GM04503 (cell line): Measurements from ENCODE around the gene CACNA1G.

Experiments used
- DNase-seq: peaks from one replicate; pipeline ENCODE4 v3.0.0-alpha.2; 2012; ENCODE audit warnings: low read depth

Gene CACNA1G

DNA sequence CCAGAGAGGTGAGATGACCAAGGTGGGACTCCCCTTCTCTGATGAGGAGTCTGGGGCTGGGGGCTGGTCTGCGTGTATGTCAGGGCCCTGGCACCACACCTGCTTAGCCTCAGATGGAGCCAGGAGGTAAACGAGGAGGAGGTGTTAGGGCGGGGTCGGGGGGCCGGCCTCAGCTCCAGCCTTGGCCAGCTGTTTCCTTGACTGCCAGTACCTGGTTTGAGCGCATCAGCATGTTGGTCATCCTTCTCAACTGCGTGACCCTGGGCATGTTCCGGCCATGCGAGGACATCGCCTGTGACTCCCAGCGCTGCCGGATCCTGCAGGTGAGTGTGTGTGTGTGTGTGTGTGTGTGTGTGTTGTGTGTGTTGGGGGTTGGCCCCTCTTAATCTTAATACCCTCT, 8.1 kb downstream of the CACNA1G start:
- no peak for DNase-seq

GRCh38 chr17:50569592-50569991, 9.1 kb downstream of the CACNA1G start:
- DNase-seq = no peak

GRCh38 chr17:50570032-50570431, 9.5 kb downstream of the CACNA1G start:
- no peak for DNase-seq

DNA sequence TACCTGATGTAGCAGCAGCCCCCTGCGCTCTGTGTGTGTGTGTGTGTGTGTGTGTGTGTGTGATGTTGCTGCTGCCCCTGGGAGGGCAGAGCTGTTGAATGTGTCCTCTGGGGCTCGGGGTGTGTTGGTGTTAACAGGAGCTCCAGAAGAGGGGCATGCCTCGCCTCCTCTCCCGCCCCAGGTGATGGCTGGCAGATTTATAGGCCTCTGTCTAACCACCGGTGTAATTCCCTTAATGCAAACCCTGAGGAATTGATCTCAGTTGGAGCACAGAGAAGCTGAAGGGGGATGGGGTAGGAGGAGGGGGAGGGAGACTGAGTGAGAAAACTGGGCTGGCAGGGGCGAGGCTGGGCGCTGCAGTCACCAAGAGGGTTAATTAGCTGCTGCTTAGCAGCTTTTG, 10.0 kb downstream of the CACNA1G start:
- DNase-seq = no peak

DNA sequence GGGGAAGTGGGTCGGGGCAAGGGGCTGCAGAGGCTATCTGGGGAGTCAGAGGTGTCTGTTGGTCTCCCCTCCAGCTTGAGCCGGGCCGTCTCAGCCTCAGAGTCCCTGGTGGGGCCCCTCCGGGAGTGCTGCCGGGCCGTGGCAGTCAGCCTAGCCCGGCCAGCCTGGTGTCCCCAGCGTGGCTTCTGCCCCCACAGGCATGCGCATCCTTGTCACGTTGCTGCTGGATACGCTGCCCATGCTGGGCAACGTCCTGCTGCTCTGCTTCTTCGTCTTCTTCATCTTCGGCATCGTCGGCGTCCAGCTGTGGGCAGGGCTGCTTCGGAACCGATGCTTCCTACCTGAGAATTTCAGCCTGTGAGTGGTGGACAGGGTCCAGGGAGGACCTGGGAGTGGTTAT, 11.2 kb downstream of the CACNA1G start:
- no peak for DNase-seq

DNA sequence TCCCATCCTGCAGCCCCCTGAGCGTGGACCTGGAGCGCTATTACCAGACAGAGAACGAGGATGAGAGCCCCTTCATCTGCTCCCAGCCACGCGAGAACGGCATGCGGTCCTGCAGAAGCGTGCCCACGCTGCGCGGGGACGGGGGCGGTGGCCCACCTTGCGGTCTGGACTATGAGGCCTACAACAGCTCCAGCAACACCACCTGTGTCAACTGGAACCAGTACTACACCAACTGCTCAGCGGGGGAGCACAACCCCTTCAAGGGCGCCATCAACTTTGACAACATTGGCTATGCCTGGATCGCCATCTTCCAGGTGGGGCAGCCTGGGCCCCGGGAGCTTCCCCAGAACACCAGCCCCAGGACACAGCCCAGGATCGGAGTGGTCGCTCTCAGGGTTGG, 12.0 kb downstream of the CACNA1G start:
- no peak for DNase-seq

DNA sequence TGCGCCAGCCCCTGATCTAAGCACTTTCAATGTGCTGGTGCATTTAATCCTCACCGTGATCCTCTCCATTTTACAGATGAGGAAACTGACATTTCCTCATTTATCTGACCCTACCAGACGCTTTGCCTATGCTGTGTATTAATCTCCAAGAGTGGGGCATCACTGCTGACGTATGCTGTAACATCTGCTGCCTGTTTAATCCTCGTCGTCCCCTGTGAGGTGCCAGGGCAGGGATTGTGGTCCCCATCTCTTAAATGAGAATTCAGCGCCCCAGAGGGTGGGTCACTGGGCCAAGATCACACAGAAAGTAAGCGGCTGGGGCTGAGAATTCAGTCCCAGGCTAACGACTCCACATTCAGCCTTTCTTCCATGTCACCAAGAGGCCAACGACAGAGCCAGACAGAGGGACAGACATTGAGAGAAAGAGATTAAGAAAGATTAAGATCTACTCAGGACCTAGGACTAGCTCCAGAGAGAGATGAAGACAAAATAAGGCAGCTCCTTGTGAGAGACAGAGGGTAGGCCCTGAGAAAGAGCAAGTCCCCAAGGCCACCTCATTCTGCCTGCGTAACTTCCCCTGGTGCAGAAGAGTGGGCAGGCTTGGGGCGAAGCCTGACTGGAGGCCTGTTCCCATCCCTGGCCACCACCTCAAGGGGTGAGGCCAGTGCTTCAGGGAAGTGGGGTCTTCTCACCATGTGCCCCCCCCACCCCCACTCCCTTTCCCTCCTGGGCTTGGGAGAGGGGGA, 13.5 kb downstream of the CACNA1G start:
- no peak for DNase-seq

DNA sequence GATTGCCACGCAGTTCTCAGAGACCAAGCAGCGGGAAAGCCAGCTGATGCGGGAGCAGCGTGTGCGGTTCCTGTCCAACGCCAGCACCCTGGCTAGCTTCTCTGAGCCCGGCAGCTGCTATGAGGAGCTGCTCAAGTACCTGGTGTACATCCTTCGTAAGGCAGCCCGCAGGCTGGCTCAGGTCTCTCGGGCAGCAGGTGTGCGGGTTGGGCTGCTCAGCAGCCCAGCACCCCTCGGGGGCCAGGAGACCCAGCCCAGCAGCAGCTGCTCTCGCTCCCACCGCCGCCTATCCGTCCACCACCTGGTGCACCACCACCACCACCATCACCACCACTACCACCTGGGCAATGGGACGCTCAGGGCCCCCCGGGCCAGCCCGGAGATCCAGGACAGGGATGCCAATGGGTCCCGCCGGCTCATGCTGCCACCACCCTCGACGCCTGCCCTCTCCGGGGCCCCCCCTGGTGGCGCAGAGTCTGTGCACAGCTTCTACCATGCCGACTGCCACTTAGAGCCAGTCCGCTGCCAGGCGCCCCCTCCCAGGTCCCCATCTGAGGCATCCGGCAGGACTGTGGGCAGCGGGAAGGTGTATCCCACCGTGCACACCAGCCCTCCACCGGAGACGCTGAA, 15.2 kb downstream of the CACNA1G start:
- no peak for DNase-seq

DNA sequence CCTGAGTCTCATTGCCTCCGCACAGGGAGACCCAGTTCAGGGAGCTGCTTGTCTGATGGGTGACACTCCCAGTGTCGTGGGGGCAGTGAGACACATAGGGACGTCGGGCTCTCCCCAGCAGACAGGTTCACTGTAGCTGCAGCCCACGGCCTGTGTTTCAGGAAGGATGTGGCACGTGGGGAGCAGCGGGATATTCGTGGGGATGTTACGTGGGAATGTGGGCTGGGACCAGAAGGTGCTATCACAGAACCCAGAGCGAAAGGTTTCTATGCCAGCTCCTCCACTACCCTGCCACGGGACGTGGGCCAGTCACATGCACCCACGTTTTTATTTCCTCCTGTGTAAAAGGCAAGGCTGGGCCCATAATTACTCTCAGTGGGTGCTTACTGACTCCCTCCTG, 16.3 kb downstream of the CACNA1G start:
- no peak for DNase-seq

DNA sequence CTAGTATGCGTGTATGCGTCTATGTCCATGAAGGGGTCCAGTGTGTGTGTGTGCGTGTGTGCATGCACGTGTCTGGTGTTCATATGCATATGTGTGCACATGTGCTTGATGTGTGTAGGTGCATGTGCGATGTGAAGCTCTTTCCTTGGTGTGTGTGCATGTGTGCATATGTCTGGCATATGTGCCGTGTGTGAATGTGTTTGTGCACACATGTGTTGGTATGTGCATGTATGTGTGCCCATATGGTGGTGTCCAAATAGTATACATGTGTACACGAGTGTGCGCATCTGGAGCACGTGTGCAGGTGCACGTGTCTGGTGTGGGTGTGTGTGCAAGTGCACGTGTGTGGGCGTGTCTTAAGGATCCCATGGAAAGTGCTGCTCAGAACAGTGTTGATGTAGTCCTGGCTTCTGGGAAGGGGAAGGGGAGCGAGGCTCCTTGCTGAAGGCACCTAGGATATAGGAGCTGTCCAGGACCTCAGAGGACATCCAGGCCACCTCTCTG, 17.0 kb downstream of the CACNA1G start:
- no peak for DNase-seq

DNA sequence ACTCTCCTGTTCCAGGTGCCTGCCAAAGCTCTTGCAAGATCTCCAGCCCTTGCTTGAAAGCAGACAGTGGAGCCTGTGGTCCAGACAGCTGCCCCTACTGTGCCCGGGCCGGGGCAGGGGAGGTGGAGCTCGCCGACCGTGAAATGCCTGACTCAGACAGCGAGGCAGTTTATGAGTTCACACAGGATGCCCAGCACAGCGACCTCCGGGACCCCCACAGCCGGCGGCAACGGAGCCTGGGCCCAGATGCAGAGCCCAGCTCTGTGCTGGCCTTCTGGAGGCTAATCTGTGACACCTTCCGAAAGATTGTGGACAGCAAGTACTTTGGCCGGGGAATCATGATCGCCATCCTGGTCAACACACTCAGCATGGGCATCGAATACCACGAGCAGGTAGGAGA, 17.7 kb downstream of the CACNA1G start:
- DNase-seq = no peak

- no peak for DNase-seq
These were observed 18.9 kb downstream of the CACNA1G start for GRCh38 chr17:50579399-50579798.

DNA sequence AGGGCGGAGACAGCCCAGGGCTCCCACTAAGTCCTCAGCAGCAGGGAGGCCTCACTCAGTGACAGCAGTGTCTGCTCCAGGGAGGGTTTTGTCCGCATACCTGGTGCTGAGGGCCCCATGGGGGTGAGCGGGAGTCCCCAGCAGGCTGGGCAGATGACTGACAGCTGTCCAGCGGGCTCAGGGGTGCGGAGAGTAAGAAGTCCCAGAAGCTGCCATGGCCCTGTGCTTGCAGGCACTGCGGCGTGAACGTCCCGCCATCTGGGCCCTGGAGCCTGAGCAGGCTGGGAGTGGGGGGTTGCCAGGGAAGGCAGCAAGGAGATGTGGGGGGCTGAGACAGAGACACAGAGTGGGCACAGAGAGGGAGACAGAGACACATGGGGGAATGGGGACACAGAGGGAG, 20.1 kb downstream of the CACNA1G start:
- DNase-seq = no peak

DNA sequence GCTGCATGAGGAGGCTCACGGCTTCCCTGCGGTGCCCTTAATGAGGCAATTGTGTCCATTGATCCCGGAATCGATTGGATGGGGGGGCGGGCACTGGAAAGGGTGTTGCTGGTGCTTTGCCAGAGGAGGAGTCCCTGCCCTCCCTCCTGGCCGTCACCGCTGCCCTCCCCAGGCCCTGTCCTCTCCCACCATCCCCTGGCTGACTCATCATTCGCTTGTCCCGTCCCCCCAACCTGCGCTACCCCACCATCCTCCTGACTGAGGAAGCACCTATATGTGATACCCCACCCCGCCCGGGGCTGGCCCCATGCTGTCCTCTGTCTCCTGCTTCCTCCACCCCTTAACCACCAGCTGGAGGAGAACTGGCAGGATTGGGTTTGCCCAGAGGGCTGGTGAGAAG, 20.8 kb downstream of the CACNA1G start:
- no peak for DNase-seq

DNA sequence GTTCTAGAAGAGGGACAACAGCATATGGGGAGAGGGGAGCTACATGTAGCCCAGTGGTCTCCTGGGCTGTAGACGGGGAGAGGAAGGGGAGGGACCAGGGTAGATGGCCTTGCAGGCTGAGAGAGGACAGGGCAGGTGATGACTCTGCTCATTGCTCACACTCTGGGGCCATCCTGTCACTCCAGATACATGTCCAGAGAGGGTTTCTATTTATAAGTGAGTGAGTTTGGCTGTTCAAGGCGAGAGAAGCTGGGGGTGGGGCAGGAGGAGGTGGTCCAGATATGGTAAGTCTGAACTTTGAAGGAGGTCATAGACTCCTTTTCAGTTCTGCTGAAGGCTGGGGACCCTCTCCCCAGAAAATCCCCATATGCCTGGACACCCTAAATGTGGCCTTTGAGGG, 22.2 kb downstream of the CACNA1G start:
- no peak for DNase-seq

DNA sequence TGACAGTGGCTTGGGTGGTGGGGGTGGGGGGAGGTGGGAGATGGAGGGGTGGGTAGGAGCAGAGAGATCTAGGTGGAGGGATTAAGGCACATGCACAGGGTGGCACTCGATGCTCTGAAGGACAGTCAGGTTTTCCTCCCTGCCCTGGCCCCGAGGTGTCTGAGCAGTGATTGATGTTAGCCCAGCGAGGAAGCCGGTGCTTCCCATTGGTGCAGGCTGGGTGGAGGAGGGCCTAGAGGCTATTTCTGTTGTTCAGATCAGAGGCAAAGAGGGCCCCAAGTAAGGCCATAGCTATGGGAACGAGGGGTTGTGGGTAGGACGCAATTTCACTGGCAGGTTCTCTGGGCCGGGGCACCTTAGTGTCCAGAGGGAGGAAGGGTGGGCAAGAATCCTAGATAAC, 23.1 kb downstream of the CACNA1G start:
- no peak for DNase-seq

DNA sequence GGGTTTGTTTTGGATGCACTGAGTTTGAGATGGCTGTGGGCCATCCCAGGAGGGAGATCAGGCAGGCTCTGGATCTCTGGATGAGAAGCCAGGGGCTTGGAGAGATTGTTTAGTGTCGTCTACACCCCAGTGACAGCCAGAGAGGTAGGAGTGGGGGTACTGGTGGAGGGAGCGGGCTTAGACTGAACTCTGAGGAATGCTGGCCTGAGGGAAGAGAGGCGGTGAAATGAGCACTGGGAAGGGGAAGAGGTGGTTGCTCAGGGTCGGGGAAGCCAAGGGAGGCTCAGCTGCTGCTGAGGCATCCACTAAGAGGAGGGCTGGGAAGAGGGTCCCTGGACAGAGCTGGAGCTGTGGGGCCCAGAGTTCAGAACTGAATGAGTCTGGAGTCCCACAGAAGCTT, 23.6 kb downstream of the CACNA1G start:
- DNase-seq = no peak

GRCh38 chr17:50584749-50585148, 24.2 kb downstream of the CACNA1G start:
- no peak for DNase-seq

DNA sequence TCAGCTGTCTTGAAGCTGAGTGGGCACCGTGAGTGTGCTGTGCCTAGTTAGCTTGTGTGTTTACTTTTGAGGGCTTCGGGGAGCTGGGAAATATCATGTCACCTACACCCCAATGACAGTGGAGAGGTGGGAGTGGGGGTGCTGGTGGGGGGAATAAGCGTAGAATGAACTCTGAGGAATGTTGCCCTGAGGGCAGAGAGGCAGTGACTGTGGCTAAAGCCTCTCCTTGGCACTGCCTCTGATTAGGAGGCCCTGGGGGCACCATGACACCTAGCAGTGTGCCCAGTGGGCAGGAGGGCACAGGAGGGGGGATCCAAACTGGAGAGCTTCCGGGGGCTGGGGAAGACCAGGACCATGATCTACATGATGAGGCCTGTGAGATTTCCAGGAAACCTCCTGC, 24.8 kb downstream of the CACNA1G start:
- DNase-seq = no peak

GRCh38 chr17:50585891-50586290, 25.4 kb downstream of the CACNA1G start:
- no peak for DNase-seq

DNA sequence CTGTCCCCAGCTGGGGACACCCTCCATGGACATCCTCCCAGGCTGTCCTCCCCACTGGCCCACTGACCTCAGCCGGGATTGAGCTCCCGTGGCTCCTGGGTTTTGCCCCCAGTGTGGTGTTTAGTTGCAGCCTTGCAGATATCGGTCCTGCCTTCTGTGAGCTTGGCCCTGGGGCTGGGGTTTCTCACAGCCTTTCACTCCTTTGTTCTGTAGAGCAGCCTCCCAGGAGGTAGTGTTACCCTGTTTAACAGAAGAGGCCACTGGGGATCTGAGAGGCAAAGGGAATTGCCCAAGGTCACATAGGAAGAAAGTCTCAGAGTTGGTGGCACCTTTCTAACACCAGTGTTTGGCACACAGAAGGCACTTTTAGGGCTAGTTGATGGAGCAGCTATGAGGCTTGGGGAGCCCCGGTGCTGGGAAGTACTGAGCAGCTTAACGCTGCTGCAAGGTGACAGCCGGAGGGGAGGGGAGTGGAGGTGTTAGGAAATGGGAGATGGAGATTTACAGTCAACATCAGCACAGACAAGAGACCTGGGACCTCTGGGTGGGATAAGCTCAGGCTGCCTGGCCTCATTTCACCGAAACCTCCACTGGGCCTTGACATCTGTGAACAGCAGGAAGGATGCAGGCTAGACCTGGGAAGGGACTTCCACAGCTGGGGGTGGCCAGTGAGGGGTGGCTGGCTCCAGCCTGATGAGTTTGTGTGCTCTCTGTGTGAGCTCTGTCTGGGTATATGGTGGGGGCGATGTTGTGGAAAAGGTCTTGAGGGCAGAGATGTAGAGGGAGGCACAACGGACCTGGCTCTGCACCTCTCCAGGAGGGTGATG, 26.1 kb downstream of the CACNA1G start:
- no peak for DNase-seq

- DNase-seq = no peak
These were observed 27.1 kb downstream of the CACNA1G start for GRCh38 chr17:50587571-50587970.
